GM23248 (cell line): ENCODE data around the gene PXMP2.

Experiments used
- EZH2 ChIP-seq: fragments of 200-600 bp; sonication (generic); IDR thresholded peaks from 2 replicates; pipeline ENCODE4 v1.6.1; 2018; ENCODE audit warnings: antibody characterized with exemption, mild to moderate bottlenecking; ENCODE audit not compliant: insufficient read depth, poor library complexity, severe bottlenecking
- EZH2phosphoT487 ChIP-seq: fragments of 200-600 bp; sonication (generic); IDR thresholded peaks from 2 replicates; pipeline ENCODE4 v1.6.1; 2018; ENCODE audit warnings: antibody characterized with exemption, moderate library complexity, mild to moderate bottlenecking, low read depth; ENCODE audit not compliant: insufficient read depth

- TF ChIP-seq EZH2, result no peak
- no peak for TF ChIP-seq EZH2phosphoT487
These were observed 52.9 kb downstream of the PXMP2 start for GRCh38 chr12:132740313-132740646.
